ENCODE results near the gene C12orf76. TPM values are rescaled to one million over a fixed set of nuclear protein-coding genes. Genes with fewer than 3 reads are reported as not detected.

C12orf76 gene
- total RNA-seq, 1 experiment from 2014 or later = 9.7 TPM

DNA sequence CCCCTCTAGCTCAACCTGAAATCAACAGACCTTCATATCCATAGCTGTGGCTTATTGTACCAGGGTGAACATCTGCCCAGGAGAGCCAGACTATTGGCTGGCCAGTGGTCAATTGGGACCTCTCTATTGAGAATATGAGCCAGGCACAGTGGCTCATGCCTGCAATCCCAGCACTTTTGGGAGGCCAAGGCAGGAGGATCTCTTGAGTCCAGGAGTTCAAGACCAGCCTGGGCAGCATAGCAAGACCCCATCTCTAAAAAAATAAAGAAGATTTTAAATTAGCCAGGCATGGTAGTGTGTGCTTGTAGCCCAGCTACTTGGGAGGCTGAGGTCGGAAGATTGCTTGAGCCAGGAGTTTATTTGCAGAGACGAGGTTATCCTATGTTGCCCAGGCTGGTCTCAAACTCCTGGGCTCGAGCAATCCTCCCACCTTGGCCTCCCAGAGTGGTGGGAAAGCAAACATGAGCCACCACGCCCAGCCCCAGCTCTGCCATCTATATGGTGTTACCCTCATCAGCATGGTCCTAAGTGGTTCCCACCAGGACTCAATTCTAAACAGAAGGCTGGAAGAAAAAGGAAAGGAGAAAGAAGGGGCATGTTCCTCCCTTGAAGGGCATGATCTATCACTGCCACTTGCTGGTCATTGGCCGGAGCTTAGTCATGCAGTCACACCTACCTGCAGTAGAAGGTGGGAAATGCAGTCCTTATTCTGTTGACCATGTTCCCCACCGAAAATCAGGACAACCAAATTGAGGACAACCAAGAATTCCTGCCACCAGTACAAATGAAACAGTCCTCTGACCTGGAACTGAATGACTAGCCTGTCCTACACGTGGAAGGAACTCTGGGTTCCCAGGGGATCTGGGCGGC lies 42.2 kb upstream of the C12orf76 start:
- no peak overlapping the region for H3K18ac ChIP-seq (ENCODE audit: insufficient read length, low read depth, low read length)
- whole genome bisulfite sequencing (ENCODE audit: extremely low coverage, insufficient read length, low lambda C conversion rate) = no CpG with 5 or more reads among the region's 8 CpGs

More for the DNA sequence above, 42.2 kb upstream of the C12orf76 start:
- no peak overlapping the region for H2BK12ac ChIP-seq (ENCODE audit: insufficient read length, low read depth, low read length)
- H2BK20ac ChIP-seq (ENCODE audit: low read depth, low read length, poor library complexity, severe bottlenecking) = no peak overlapping the region
- no peak overlapping the region for H2BK120ac ChIP-seq (ENCODE audit: low read depth, low read length, poor library complexity, severe bottlenecking)
- H4K91ac ChIP-seq (ENCODE audit: insufficient read length, low read depth, low read length) = no peak overlapping the region
- H3K79me1 ChIP-seq (ENCODE audit: insufficient read depth, low read depth, low read length, poor library complexity, severe bottlenecking) = no peaks in the 10 kb centered on the region
- H4K5ac ChIP-seq (ENCODE audit: insufficient read length, low read depth, low read length) = no peak overlapping the region
- H2BK15ac ChIP-seq (ENCODE audit: low read depth, low read length) = no peak overlapping the region
- no peak overlapping the region for H4K8ac ChIP-seq (replicated peaks; ENCODE audit: insufficient read length, low read depth, low read length)
- no peak overlapping the region for H3K56ac ChIP-seq (ENCODE audit: insufficient read length, low read depth, low read length)
- no peaks in the 10 kb centered on the region for H3K4me1 ChIP-seq (ENCODE audit: insufficient read depth, low read length)
- Mint-ChIP-seq H3K27ac (no peak overlapping the region), H3K4me3 (no peak overlapping the region), H3K4me1 (no peaks in the 10 kb centered on the region), H3K27me3 (ENCODE audit: low read depth) (peaks cover 33% of the 10 kb centered on the region), H3K36me3 (ENCODE audit: insufficient read depth in 1 of 3, low read depth in 3 of 3) (no peaks in the 10 kb centered on the region), H3K9me3 (no peaks in the 10 kb centered on the region)
- H3K27me3 ChIP-seq (ENCODE audit: insufficient read depth, low read length) = no peaks in the 10 kb centered on the region
- no peaks in the 10 kb centered on the region for H3K23me2 ChIP-seq (ENCODE audit: insufficient read length, low read depth, low read length, poor library complexity, severe bottlenecking)
- H2BK5ac ChIP-seq (ENCODE audit: insufficient read length, low read length) = no peak overlapping the region
- no peaks in the 10 kb centered on the region for H4K20me1 ChIP-seq (ENCODE audit: control insufficient read depth, insufficient read depth, insufficient read length)
- no peaks in the 10 kb centered on the region for H3K79me2 ChIP-seq (ENCODE audit: insufficient read depth, low read length)
- no peak overlapping the region for H3T11ph ChIP-seq (ENCODE audit: low read length)
- no peak overlapping the region for H3K9ac ChIP-seq (ENCODE audit: extremely low read depth, insufficient read length, low read length)
- DNase-seq = no peak
- H3K9me3 ChIP-seq (ENCODE audit: control insufficient read depth, low read depth, low read length) = no peaks in the 10 kb centered on the region
- TF ChIP-seq, protein P1, sequence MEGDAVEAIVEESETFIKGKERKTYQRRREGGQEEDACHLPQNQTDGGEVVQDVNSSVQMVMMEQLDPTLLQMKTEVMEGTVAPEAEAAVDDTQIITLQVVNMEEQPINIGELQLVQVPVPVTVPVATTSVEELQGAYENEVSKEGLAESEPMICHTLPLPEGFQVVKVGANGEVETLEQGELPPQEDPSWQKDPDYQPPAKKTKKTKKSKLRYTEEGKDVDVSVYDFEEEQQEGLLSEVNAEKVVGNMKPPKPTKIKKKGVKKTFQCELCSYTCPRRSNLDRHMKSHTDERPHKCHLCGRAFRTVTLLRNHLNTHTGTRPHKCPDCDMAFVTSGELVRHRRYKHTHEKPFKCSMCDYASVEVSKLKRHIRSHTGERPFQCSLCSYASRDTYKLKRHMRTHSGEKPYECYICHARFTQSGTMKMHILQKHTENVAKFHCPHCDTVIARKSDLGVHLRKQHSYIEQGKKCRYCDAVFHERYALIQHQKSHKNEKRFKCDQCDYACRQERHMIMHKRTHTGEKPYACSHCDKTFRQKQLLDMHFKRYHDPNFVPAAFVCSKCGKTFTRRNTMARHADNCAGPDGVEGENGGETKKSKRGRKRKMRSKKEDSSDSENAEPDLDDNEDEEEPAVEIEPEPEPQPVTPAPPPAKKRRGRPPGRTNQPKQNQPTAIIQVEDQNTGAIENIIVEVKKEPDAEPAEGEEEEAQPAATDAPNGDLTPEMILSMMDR (conservative IDR thresholded peaks at IDR 0.05) = no peak
- no peak overlapping the region for H3K23ac ChIP-seq (ENCODE audit: insufficient read length, low read depth, low read length)
- H3K4me2 ChIP-seq (ENCODE audit: insufficient read depth, insufficient read length, low read length) = no peak overlapping the region
- no peak overlapping the region for H3K14ac ChIP-seq (ENCODE audit: insufficient read depth, low read length)
- H3K27ac ChIP-seq (ENCODE audit: insufficient read length, low read depth, low read length) = no peak overlapping the region
- no peak overlapping the region for H3K4ac ChIP-seq (ENCODE audit: low read depth, low read length)
- no peak overlapping the region for H2AFZ ChIP-seq (ENCODE audit: low read length)
- no peak overlapping the region for H2AK5ac ChIP-seq (ENCODE audit: insufficient read length, low read length)

Measured in H9 (cell line).